Thyroid gland (tissue), 4 donors: ENCODE data around the gene AKT2.

Experiments
- CTCF ChIP-seq, 6 experiments: fragments of 200-600 bp in 3 of 6; fragments of 450-650 bp in 3 of 6; sonication (generic) in 3 of 6; IDR thresholded peaks; one replicate each; pipeline ENCODE4 v1.5.1; 2016 to 2019; ENCODE audit warnings: antibody characterized with exemption in 6 of 6, mild to moderate bottlenecking in 2 of 6, inconsistent platforms in 1 of 6, moderate library complexity in 1 of 6
- POLR2A ChIP-seq, 2 donors: fragments of 450-650 bp; IDR thresholded peaks; one replicate each; pipeline ENCODE4 v1.6.1; 2017; ENCODE audit warnings: antibody characterized with exemption in 2 of 2, mild to moderate bottlenecking in 2 of 2, moderate library complexity in 1 of 2

GRCh38 chr19:40190891-40191835 lies 94.0 kb downstream of the AKT2 start, which contains the start of gene MAP3K10:
- TF ChIP-seq CTCF (IDR thresholded peaks at IDR 0.05) (no peak), POLR2A (IDR thresholded peaks at IDR 0.05) (peak in 1 of 2 donors; percentile 48)
